IMR-90 (cell line): ENCODE results near the gene USP32. TPM values are rescaled to one million over a fixed set of nuclear protein-coding genes. Genes with fewer than 3 reads are reported as not detected.

Source experiments
- ATAC-seq: fragments of 200-7000 bp; cut with Tn5 transposase; 2 replicates; pipeline ENCODE4 v1.9.1; 2020; ENCODE audit warnings: low read depth, mild to moderate bottlenecking, moderate library complexity
- BruUV-seq: library from RNA; stranded (reverse); fragments of 400-500 nt; replicated peaks from 2 replicates; lab custom pipeline; 2021; lab: Mats Ljungman, UMichigan
- CTCF ChIA-PET: fragments of 300-600 bp; formaldehyde crosslinking; extraction: SDS; loops from one replicate; lab custom pipeline; 2021; ENCODE audit warnings: antibody characterized with exemption; lab: Yijun Ruan, JAX
- POLR2A ChIA-PET: fragments of 300-600 bp; sonication (Branson Sonifier 250); formaldehyde crosslinking; loops from one replicate; lab custom pipeline; 2022; ENCODE audit warnings: antibody characterized with exemption; ENCODE audit not compliant: unreplicated experiment; lab: Charles Lee
- DNase-seq: peaks from one replicate; pipeline ENCODE4 v3.0.0; 2013
- H2AFZ ChIP-seq: replicated peaks from 2 replicates; pipeline ENCODE3; 2013; ENCODE audit warnings: low read length, mild to moderate bottlenecking; ENCODE audit not compliant: poor library complexity
- H2AK5ac ChIP-seq: 2 replicates; pipeline ENCODE4 v1.6.1; 2013; ENCODE audit warnings: low read depth, low read length, inconsistent platforms
- H2AK9ac ChIP-seq: replicated peaks from 2 replicates; pipeline ENCODE3; 2013; ENCODE audit warnings: mild to moderate bottlenecking, low read depth, low read length, moderate library complexity; ENCODE audit not compliant: poor library complexity
- H2BK120ac ChIP-seq: 2 replicates; pipeline ENCODE4 v1.6.1; 2013; ENCODE audit warnings: low read depth, low read length, inconsistent platforms
- H2BK15ac ChIP-seq: 3 replicates; pipeline ENCODE4 v1.6.1; 2013; ENCODE audit warnings: low read depth, low read length, inconsistent platforms
- H2BK20ac ChIP-seq: 2 replicates; pipeline ENCODE4 v1.6.1; 2013; ENCODE audit warnings: low read depth, mild to moderate bottlenecking, inconsistent platforms, low read length, moderate library complexity
- H2BK5ac ChIP-seq: 2 replicates; pipeline ENCODE4 v1.6.1; 2013; ENCODE audit warnings: mild to moderate bottlenecking, low read depth, low read length, inconsistent platforms; ENCODE audit not compliant: poor library complexity, severe bottlenecking
- H3K14ac ChIP-seq: replicated peaks from 2 replicates; pipeline ENCODE4 v1.6.1; 2013; ENCODE audit warnings: low read depth, low read length, inconsistent platforms
- H3K18ac ChIP-seq: 2 replicates; pipeline ENCODE4 v1.6.1; 2013; ENCODE audit warnings: low read depth, low read length, control low read depth
- H3K23ac ChIP-seq: 2 replicates; pipeline ENCODE4 v1.6.1; 2013; ENCODE audit warnings: low read depth, low read length, inconsistent platforms
- H3K27ac ChIP-seq: 2 replicates; pipeline ENCODE4 v1.5.1; 2013; ENCODE audit warnings: mild to moderate bottlenecking, control low read depth, low read length; ENCODE audit not compliant: insufficient read depth
- H3K27me3 ChIP-seq: 2 replicates; pipeline ENCODE4 v1.6.1; 2013; ENCODE audit warnings: low read length; ENCODE audit not compliant: control insufficient read depth, insufficient read depth
- H3K36me3 ChIP-seq: 2 replicates; pipeline ENCODE4 v1.6.1; 2013; ENCODE audit warnings: low read length, mixed read lengths; ENCODE audit not compliant: control insufficient read depth, insufficient read depth
- H3K4ac ChIP-seq: 2 replicates; pipeline ENCODE4 v1.6.1; 2013; ENCODE audit warnings: low read depth, low read length, inconsistent platforms
- H3K4me1 ChIP-seq: 2 replicates; pipeline ENCODE4 v1.6.1; 2013; ENCODE audit warnings: low read length, mixed read lengths; ENCODE audit not compliant: control insufficient read depth, insufficient read depth
- H3K4me2 ChIP-seq: 2 replicates; pipeline ENCODE4 v1.6.1; 2013; ENCODE audit warnings: low read depth, mild to moderate bottlenecking, control low read depth, low read length, moderate library complexity
- H3K4me3 ChIP-seq: 2 replicates; pipeline ENCODE4 v1.5.1; 2013; ENCODE audit warnings: low read depth, mild to moderate bottlenecking, control low read depth, low read length, moderate library complexity; ENCODE audit not compliant: insufficient read depth
- H3K56ac ChIP-seq: 2 replicates; pipeline ENCODE4 v1.6.1; 2013; ENCODE audit warnings: low read length, inconsistent platforms; ENCODE audit not compliant: insufficient read depth; ENCODE audit errors: extremely low read depth
- H3K79me1 ChIP-seq, 2 experiments: 2 replicates each; pipeline ENCODE4 v1.6.1; 2013; ENCODE audit warnings: low read length in 2 of 2, inconsistent platforms in 1 of 2, low read depth in 1 of 2
- H3K9ac ChIP-seq: 2 replicates; pipeline ENCODE4 v1.6.1; 2013; ENCODE audit warnings: low read depth, low read length, control low read depth
- H3K9me1 ChIP-seq: 2 replicates; pipeline ENCODE4 v1.6.1; 2013; ENCODE audit warnings: low read length, inconsistent platforms; ENCODE audit not compliant: insufficient read depth
- H3K9me3 ChIP-seq: 2 replicates; pipeline ENCODE4 v1.6.1; 2013; ENCODE audit warnings: low read length; ENCODE audit not compliant: control insufficient read depth, insufficient read depth
- H4K20me1 ChIP-seq: 2 replicates; pipeline ENCODE4 v1.6.1; 2013; ENCODE audit warnings: low read length, inconsistent platforms; ENCODE audit not compliant: insufficient read depth
- H4K5ac ChIP-seq: 2 replicates; pipeline ENCODE4 v1.6.1; 2013; ENCODE audit warnings: mild to moderate bottlenecking, low read depth, low read length, control low read depth
- H4K8ac ChIP-seq, 2 experiments: 2 replicates each; pipeline ENCODE4 v1.6.1; 2013; ENCODE audit warnings: low read depth in 2 of 2, low read length in 2 of 2, control low read depth in 1 of 2, inconsistent platforms in 1 of 2
- H4K91ac ChIP-seq: 2 replicates; pipeline ENCODE4 v1.6.1; 2013; ENCODE audit warnings: low read depth, low read length, inconsistent platforms; ENCODE audit not compliant: insufficient read depth
- BHLHE40 ChIP-seq: fragments of 150-350 bp; IDR thresholded peaks from 2 replicates; pipeline ENCODE4 v1.6.1; 2016; ENCODE audit warnings: mild to moderate bottlenecking, low read depth, low read length
- CEBPB ChIP-seq: IDR thresholded peaks from 2 replicates; pipeline ENCODE4 v1.6.1; 2012; ENCODE audit warnings: low read depth, low read length, improper control_type of control experiment
- CHD1 ChIP-seq: IDR thresholded peaks from 2 replicates; pipeline ENCODE4 v1.6.1; 2012; ENCODE audit warnings: low read depth, low read length, improper control_type of control experiment
- FOS ChIP-seq: fragments of 150-350 bp; IDR thresholded peaks from 2 replicates; pipeline ENCODE4 v1.6.1; 2016; ENCODE audit warnings: low read depth, low read length
- MAFK ChIP-seq: IDR thresholded peaks from 2 replicates; pipeline ENCODE4 v1.6.1; 2012; ENCODE audit warnings: low read depth, low read length, improper control_type of control experiment
- MAZ ChIP-seq: IDR thresholded peaks from 2 replicates; pipeline ENCODE4 v1.6.1; 2012; ENCODE audit warnings: low read depth, mild to moderate bottlenecking, low read length, improper control_type of control experiment, moderate library complexity, borderline replicate concordance
- MXI1 ChIP-seq: IDR thresholded peaks from 2 replicates; pipeline ENCODE4 v1.6.1; 2012; ENCODE audit warnings: low read depth, mild to moderate bottlenecking, low read length, moderate library complexity, borderline replicate concordance
- NFE2L2 ChIP-seq: fragments of 150-350 bp; IDR thresholded peaks from 2 replicates; pipeline ENCODE4 v1.6.1; 2016; ENCODE audit warnings: low read depth, mild to moderate bottlenecking, low read length
- POLR2A ChIP-seq: IDR thresholded peaks from 2 replicates; pipeline ENCODE4 v1.6.1; 2012; ENCODE audit warnings: mild to moderate bottlenecking, low read depth, low read length
- RAD21 ChIP-seq: IDR thresholded peaks from 2 replicates; pipeline ENCODE4 v1.6.1; 2012; ENCODE audit warnings: low read length, improper control_type of control experiment
- RCOR1 ChIP-seq: IDR thresholded peaks from 2 replicates; pipeline ENCODE4 v1.6.1; 2012; ENCODE audit warnings: mild to moderate bottlenecking, low read length, improper control_type of control experiment; ENCODE audit not compliant: insufficient replicate concordance
- RFX5 ChIP-seq: IDR thresholded peaks from 2 replicates; pipeline ENCODE4 v1.8.0; 2012; ENCODE audit warnings: low read depth, mild to moderate bottlenecking, low read length, moderate library complexity
- SMC3 ChIP-seq: fragments of 150-350 bp; IDR thresholded peaks from 2 replicates; pipeline ENCODE4 v1.6.1; 2016; ENCODE audit warnings: low read depth, mild to moderate bottlenecking, antibody characterized with exemption, low read length, moderate library complexity
- WGBS, 2 experiments: methylation state at CpG; one replicate each; pipeline versions ENCODE4 v1.1.5 to v1.1.7; 2013; ENCODE audit warnings: missing lambda C conversion rate in 2 of 2; ENCODE audit not compliant: insufficient read length in 1 of 2; ENCODE audit errors: extremely low coverage in 2 of 2; 5-methylcytosine and 5-hydroxymethylcytosine counted together
- dilution Hi-C: fragments of 300-500 bp; cut with HindIII; formaldehyde crosslinking; loops from one replicate; pipeline ENCODE4 v1.14.3; 2018; ENCODE audit warnings: low sequenced_read_pairs; ENCODE audit not compliant: unreplicated experiment
- in situ Hi-C: fragments of 300-500 bp; cut with MboI; formaldehyde crosslinking; loops from 3 replicates; pipeline ENCODE4 v1.14.3; 2019; ENCODE audit warnings: low sequenced_read_pairs, inconsistent platforms, mixed read lengths
- intact Hi-C: fragments of 100-400 bp; cut with micrococcal nuclease; formaldehyde crosslinking; loops from 2 replicates; pipeline ENCODE4 v1.10.0; 2022
- polyA plus RNA-seq, 3 experiments: library from polyadenylated mRNA; depleted of rRNA; stranded (reverse); fragments of >200 nt; gene quantifications; 2 replicates each; pipeline ENCODE4 v1.2.3, GENCODE V29; 2012; ENCODE audit warnings: low replicate concordance in 1 of 3
- total RNA-seq: library from RNA; depleted of rRNA; stranded (reverse); fragments of >200 nt; gene quantifications from 2 replicates; pipeline ENCODE4 v1.2.3, GENCODE V29; 2012
- TF ChIP-seq, protein P1 (sequence below): fragments of 150-350 bp; IDR thresholded peaks from 2 replicates; pipeline ENCODE4 v1.6.1; 2016; ENCODE audit warnings: low read depth, mild to moderate bottlenecking, low read length, moderate library complexity, borderline replicate concordance
- TF ChIP-seq, protein P2 (sequence below): fragments of 150-350 bp; IDR thresholded peaks from 2 replicates; pipeline ENCODE4 v1.6.1; 2017; ENCODE audit warnings: mild to moderate bottlenecking, antibody characterized with exemption, low read length, low read depth

Gene USP32
- total and polyA plus RNA-seq, 2 of the 4 experiments (the other 2 are of a cell fraction) = 16.8 to 46.8 TPM

DNA sequence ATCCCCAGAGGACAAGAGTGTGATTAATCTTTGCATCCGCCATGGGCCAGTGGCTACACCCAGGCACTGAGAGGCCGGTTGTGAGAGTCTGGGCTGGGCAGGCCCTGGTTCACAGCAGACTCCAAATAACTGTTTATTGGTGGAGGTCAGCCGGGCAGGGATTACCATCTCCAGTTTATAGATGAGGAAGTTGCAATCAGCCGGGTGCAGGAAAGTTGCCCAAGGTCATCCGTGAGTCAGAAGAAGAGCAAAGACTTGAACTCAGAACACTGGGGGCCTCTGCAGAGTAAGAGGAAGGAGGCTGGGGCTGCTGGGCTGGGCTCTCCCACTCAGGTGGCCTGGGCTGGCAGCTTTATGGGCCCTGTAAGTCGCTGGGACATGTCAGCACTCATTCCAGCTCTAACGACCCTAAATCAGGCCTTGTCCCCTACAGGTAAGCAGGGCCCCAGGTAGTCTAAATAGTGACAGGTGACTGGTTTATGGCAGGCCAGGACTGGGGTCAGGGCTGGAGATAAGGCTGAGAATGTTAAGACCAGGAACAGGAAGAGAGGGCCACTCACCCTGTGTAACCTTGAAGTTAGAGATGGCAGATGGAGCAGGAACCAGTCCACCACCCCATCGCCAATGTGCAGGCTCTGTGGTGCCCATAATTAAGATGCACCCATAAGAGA is 244.2 kb downstream of the USP32 start:
- H3K4me1 ChIP-seq = peaks cover 6% of the 10 kb centered on the region
- no peak overlapping the region for H3K4me3 ChIP-seq
- POLR2A ChIA-PET = no interaction called here
- H3K36me3 ChIP-seq = no peaks in the 10 kb centered on the region
- H3K9me1 ChIP-seq = no peaks in the 10 kb centered on the region; the same call in 1 of the 2 replicates
- BruUV-seq = no TSS peak
- in situ Hi-C loops (loop anchor here (25.0 kb wide), 2 partner anchors 265 to 490 kb away; partner anchors contain the start of gene CHCT1), dilution Hi-C loops (no loop called here), intact Hi-C loops (loop anchor here (10.0 kb wide), 1 partner anchor 487 kb away; no protein-coding TSS in a partner anchor)
- CTCF ChIA-PET = no interaction called here
- no peak overlapping the region for H2BK20ac ChIP-seq
- H3K56ac ChIP-seq = no peak overlapping the region
- H3K27ac ChIP-seq = no peak overlapping the region
- H2BK5ac ChIP-seq = no peak overlapping the region
- no peak overlapping the region for H2AFZ ChIP-seq
- peaks cover 86% of the 10 kb centered on the region for H3K27me3 ChIP-seq
- 100% methylated on average over 1 of the region's 8 CpGs; no CpG with 5 or more reads in 1 of the 2 experiments for WGBS, 2 experiments
- ATAC-seq (no peak), DNase-seq (no peak)
- no peak overlapping the region for H4K91ac ChIP-seq
- no peak for TF ChIP-seq MAZ
- TF ChIP-seq CEBPB = no peak
- no peak for TF ChIP-seq RFX5
- TF ChIP-seq FOS = no peak
- no peak for TF ChIP-seq RAD21
- no peak for TF ChIP-seq CHD1
- no peak for TF ChIP-seq MAFK
- no peak for TF ChIP-seq MXI1
- TF ChIP-seq BHLHE40 = no peak
- TF ChIP-seq, protein P1, sequence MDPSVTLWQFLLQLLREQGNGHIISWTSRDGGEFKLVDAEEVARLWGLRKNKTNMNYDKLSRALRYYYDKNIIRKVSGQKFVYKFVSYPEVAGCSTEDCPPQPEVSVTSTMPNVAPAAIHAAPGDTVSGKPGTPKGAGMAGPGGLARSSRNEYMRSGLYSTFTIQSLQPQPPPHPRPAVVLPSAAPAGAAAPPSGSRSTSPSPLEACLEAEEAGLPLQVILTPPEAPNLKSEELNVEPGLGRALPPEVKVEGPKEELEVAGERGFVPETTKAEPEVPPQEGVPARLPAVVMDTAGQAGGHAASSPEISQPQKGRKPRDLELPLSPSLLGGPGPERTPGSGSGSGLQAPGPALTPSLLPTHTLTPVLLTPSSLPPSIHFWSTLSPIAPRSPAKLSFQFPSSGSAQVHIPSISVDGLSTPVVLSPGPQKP = no peak
- no peak for TF ChIP-seq RCOR1
- no peak for TF ChIP-seq POLR2A
- TF ChIP-seq, protein P2, sequence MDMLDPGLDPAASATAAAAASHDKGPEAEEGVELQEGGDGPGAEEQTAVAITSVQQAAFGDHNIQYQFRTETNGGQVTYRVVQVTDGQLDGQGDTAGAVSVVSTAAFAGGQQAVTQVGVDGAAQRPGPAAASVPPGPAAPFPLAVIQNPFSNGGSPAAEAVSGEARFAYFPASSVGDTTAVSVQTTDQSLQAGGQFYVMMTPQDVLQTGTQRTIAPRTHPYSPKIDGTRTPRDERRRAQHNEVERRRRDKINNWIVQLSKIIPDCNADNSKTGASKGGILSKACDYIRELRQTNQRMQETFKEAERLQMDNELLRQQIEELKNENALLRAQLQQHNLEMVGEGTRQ = no peak
- TF ChIP-seq SMC3 = no peak
- TF ChIP-seq NFE2L2 = no peak
- no peaks in the 10 kb centered on the region for H3K9me3 ChIP-seq
- no peak overlapping the region for H2BK15ac ChIP-seq
- no peak overlapping the region for H4K8ac ChIP-seq
- no peaks in the 10 kb centered on the region for H3K79me1 ChIP-seq
- H3K4me2 ChIP-seq = no peak overlapping the region
- H3K9ac ChIP-seq = no peak overlapping the region
- no peak overlapping the region for H3K4ac ChIP-seq
- H4K5ac ChIP-seq = no peak overlapping the region
- H3K14ac ChIP-seq = no peak overlapping the region
- H2AK9ac ChIP-seq = peak overlapping the region; percentile 24
- no peak overlapping the region for H2AK5ac ChIP-seq
- no peaks in the 10 kb centered on the region for H4K20me1 ChIP-seq
- no peak overlapping the region for H2BK120ac ChIP-seq
- no peak overlapping the region for H3K23ac ChIP-seq
- H3K18ac ChIP-seq = no peak overlapping the region
